ENCODE results near the gene TAOK2.

TAOK2 gene

GRCh38 chr16:29988346-29989075, 14.8 kb downstream of the TAOK2 start:
- DNase-seq, result no peak

- DNase-seq, result no peak
Measured at GRCh38 chr16:29989111-29989858, 15.6 kb downstream of the TAOK2 start.

- DNase-seq, result no peak
Measured at GRCh38 chr16:29990034-29990433, 16.4 kb downstream of the TAOK2 start.

DNA sequence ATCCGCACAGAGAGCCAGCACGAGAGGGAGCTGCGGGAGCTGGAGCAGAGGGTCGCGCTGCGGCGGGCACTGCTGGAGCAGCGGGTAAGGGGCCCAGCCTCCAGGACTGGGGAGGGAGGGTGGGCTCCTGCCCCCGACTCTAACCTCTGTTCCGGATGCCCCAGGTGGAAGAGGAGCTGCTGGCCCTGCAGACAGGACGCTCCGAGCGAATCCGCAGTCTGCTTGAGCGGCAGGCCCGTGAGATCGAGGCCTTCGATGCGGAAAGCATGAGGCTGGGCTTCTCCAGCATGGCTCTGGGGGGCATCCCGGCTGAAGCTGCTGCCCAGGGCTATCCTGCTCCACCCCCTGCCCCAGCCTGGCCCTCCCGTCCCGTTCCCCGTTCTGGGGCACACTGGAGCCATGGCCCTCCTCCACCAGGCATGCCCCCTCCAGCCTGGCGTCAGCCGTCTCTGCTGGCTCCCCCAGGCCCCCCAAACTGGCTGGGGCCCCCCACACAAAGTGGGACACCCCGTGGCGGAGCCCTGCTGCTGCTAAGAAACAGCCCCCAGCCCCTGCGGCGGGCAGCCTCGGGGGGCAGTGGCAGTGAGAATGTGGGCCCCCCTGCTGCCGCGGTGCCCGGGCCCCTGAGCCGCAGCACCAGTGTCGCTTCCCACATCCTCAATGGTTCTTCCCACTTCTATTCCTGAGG, 17.4 kb downstream of the TAOK2 start:
- no peak for DNase-seq

DNA sequence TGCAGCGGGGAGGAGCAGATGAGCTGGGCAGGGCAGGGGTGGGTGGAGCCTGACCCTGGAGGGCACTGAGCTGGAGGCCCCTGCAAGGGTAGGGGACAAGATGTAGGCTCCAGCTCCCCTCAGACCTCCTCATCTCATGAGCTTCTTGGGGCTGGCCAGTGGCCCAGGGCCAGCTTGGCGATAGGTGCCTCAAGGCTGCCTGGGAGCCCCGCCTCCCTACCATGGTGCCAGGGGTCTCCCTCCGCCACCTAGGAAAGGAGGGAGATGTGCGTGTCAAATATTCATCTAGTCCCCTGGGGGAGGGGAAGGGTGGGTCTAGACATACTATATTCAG, 17.9 kb downstream of the TAOK2 start:
- DNase-seq, result no peak

DNA sequence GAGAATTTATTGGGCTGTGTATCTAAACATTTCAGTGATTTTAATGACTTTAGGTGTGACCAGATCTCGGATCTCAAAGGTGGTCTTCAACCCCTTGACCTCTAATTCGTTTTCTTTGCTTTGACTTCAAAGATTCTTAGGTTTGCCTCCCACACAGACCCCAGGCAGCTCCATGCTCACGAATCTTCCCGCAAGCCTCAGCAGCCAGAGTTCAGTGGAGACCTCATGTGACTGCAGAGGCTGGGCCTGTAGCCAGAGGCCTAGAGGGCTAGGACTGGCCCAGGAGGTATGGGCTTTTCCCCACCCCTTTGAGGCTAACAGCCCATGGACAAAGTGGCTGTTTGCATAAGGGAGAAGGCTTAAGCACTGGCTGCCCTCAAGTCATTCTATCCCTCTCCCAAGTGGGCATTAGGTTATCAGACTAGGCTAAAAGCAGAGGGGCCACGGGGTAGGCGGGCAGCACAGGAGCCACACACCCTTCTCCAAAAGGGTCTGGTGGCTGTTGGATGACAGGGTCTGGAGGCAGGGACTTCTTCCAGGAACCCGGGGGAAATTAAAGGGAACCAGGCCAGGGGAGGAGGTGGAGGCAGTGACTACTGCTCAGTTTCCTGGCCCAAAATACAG, 18.8 kb downstream of the TAOK2 start:
- no peak for DNase-seq

DNA sequence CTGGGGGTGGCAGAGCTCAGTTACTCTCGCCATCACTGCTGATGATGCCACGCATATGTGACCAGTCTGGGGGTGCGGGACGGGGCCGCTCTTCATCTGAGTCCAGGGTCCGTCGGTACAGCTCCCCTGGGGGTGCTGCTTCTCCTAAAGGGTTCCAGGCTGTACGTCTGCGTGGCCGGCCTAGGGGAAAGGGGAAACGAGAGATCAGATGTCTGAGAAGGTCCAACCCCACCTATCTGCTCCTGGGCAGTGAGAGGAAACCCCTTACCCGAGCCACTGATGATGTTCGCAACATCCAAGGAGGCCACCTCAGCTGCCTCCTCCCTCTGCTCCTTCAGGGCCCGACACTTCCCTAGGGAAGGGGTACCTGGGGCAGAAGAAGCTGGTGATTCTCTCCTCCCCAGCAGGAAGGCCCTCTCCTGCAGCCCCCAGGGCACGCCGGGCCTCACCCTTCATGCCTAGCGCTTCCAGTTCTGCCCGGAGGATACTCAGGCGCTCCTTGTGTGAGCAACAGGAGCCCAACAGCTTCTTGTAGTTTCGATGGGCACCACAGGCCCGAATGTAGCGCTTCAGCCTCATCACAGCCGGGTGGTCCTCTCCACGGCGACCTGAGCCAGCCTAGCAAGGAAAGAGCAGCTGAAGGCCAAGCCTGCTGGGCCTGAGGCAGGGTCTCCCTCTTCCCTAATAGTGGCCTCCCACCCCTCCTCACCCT, 19.7 kb downstream of the TAOK2 start:
- DNase-seq, result no peak

DNA sequence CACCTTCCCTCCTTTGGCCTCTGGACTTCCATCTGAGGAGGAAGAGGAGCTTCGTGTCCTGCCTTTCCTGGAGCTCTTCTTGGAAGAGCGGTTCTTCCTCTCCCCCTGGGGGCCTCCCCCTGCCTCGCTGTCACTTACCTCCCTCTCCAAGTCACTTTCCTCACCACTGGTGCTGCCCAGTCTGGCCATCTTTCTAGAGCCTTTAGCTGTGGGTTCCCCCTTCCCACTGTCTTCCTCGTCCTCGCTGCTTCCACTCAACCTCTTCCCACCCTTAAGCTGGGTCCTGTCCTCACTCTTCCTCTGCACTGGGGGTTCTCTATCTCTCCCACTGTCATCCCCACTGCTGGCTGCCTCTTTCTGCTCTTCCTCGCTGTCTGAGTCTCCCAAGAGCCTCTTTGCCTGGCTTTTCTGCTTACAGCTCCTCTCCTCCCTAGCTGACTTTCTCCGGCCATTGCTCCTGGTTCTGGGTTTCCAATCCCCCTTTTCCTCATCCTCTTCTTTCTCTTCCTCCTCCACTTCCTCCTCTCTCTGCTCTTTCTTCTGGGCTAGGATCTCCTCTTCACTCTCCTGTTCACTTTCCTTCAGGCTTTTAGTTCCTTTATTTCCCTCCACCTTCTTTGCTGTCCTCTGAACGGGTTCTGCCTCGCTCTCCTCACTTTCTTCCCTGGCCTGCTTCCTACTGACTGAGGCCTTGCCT, 20.4 kb downstream of the TAOK2 start:
- no peak for DNase-seq

DNA sequence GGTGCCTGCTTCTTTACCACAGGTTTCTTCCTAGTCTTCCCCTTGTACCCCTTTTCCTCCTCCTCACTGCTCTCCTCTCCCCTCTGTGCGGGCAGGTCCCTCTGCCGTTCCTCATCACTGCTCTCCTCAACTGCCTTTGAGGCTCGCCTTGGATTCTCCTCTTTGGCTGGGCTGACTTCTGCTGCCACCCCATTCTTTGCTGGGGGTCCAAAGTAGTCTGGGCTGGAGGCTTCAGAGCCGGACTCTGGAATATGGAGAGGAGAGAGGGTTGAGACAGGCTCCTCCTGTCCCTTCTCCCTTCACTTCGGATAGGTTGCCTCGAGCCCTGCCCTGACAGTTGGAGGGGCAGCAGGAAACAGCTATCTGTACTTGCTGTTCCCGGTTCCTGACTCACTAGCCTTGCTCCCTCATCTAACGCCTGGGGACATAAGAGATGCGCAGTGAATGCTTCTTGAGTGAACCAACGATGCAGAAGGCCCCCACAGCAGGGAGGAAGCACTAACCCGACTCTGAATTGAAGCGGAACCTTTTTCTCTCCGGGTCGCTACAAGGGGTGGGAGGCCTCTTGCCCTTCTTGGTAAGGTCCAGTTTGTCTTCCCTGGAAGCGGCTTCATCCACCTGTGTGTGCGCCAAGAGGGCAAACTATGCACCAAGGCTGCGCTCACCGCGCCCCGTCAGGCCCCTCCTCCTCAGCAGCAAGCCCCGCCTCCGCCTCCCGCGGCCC, 21.1 kb downstream of the TAOK2 start:
- no peak for DNase-seq

DNA sequence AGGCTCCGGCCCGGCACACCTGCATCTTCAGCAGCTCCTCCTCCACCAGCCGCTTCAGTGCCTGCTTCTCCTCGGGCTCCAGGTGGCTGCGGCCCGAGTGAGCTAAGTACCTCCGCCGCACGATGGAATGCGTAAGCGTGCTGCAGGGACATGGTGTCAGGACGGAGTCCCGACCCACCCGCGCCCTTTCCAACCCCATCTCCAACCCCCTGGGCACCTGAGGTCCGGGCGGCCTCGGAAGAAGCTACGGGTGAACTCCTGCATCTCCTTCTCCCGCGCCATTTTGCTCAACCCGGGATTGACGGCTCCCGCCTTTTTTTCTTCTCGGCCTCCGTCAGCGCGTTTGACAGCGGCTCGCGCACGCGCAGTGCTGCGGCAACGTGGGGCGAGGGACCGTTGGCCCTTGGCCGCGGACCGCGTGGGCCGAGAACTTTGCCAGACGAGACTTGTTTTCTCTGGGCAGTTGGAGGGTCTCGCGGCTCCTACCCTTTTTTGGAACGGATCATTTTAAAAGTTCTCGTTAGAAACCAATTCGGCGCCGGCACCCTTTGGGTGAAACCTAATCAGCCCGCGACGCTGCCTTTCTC, 21.7 kb downstream of the TAOK2 start, which contains the start of gene HIRIP3:
Gene HIRIP3 (minus strand): TSS at position 294 of the 587 bp plus-strand sequence. CDS start 12 bp downstream, at position 282.
- peak; percentile 83 to 90 for DNase-seq

DNA sequence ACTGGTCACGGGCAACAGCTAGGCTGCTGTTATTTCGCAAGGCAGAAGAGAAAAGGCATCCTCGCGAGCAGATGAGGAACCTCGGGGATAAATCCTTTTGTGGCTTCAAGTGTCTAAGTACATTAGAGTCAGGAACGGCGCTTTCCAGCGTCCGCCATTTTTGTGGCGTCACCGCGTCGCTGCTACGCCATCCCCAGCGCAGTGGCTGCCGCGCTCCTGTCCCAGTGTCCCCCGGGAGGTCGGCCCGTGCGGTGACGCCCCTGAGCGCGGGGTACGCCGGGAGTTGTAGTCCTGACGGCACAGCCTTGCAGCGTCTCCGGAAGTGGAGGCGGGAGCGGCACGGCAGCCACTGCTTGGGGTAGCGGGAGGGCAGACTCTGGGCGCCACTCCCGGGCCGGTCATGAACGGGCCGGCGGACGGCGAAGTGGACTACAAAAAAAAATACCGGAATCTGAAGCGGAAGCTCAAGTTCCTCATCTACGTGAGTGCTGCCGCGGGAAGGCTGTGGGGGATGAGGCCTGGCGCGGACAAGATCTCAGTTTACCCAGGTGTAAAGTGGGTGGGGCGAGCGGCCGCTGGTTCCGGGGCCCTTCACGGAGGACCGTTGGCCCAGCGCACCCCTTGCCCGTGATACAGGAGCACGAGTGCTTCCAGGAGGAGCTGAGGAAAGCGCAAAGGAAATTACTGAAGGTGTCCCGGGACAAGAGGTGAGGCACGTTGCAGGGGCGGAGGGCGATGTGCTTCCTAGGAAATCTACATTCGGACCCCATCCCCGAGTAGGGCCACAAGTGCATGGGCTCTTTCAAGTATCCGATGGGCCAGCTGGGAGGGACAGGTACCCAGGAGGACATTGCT, 22.5 kb downstream of the TAOK2 start, which contains the start of gene INO80E:
Gene INO80E (plus strand): TSS at position 331 of the 855 bp plus-strand sequence. CDS start 70 bp downstream, at position 401.
- peak; percentile 98 to 99 for DNase-seq

GRCh38 chr16:29996766-29997250, 23.1 kb downstream of the TAOK2 start:
- DNase-seq, result no peak

DNA sequence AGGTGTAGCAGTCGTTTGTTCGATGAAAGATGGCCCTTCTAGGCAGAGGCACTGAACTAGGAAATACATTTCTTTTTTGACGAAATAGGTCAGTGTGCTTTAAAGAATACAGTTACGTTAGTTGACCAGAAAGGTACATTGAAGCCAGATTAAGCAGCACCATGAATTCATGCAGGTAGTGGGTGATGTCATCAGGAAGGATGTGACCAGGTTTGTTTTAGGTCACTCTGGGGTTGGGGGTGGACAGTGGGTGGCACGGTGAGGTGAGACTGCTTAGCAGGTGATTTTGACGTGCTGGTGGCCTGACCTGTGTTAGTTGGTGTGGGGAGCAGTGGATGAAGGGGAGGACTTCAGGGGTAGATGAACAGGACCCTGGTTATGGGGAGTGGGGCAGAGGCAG, 25.9 kb downstream of the TAOK2 start:
- no peak for DNase-seq

DNA sequence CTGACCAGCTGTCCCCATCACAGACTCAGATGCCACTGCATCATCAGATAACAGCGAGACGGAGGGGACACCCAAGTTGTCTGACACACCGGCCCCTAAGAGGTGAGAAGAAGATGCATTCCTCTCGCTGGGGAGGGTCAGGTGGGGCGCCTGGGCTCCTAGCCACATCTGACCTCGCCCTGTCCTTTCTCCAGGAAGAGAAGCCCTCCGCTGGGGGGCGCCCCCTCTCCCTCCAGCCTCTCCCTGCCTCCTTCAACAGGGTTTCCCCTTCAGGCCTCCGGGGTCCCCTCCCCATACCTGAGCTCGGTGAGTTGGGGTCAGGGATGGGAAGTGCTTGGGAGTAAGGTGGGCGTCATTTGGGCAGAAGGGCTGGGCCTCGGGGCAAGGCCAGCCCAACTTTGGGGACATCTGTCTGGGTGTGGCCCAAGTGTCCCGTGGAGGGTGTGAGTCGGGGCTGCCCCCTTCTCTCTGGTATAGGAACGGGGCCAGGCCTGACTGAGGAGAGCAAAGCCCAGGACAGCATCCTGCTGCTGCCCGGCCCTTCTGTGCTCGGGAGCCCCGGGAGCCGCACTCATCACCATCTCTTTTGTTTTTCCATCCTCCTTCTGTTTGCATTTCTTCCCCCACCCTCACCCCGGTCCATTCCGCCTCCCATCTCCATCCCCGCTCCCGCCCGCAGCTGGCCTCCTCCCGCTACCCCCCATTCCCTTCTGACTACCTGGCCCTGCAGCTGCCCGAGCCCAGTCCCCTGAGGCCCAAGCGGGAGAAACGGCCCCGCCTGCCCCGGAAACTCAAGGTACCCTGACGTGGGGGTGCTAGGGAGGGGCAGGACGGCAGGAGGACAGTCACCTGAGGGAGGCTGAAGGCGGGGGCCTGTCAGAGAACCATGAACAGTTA, 27.3 kb downstream of the TAOK2 start:
- no peak for DNase-seq

DNA sequence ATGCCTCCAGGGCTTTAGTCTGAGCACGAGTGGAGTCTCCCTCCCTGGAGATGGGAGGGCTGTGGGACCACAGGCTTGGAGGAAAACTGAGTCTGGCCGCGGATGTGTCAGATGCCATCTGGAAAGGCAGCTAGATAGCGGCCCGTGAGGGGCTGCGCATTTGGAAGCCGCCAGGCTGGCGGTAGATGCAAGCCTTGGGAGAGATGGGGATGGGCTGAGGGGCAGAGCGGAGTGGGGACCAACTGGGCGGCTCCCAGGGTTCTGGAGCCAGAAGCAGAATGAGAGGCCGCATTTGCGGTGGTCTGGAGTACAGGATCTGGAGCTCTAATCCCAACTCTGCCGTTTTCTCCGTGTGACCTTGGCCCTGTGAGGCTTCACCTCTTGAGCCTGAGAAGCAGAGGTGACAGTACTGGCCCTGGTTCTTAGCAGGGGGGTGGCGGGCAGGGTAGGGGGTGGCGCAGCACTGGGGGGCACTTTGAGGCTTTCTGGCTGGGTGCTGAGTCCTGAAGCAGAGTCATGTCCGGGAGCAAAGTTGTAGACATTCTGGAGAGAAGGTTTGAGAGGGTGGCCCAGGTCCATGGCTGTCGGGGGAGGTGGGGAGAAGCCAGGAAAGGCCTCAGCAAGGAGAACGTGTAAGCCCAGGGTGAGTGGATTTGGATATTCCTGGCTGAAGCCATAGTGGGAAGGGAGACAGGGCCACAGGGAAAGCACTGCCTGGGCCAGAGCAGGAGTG, 29.1 kb downstream of the TAOK2 start:
- no peak for DNase-seq

DNA sequence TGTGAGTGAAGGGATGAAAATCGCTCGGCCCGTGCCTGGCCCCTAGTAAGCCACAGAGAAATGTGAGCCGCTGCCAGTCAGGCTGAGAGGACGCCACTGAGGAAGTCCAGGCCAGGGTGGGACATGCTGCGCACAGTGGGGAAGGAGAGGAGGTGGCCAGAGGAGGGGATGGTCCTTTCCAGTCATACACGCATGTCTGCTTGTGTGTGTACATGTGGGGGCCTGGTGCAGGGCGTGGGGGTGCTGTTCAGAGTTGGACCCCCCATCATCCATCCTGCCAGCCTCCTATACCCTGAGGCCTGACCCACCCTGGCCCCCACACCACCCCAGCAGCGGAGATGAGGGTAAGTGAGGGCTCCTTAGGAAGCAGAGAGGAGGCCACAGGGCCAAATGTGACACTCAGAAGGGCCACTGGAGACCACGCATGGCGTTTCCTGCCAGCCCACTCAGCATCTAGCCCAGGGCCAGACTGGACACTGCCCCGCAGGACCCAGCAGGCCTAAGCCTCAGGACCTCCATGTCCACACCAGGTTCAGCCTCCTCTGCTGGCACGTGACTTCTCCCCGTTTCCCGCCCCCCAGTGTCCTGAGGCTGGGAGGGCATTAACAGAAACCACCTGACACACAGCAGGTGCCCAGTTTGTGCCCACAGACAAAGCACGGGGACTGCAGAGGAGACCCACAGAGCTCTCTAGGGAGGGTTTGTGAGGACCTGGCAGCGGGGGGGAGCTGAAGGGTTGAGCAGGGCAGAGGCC, 30.2 kb downstream of the TAOK2 start:
- DNase-seq, result no peak

- no peak for DNase-seq
Measured at GRCh38 chr16:30004424-30004776, 30.7 kb downstream of the TAOK2 start.

All from NCI-H1930 (cell line).